ENCODE measurements around the gene PPP2R5D. TPM values are rescaled to one million over a fixed set of nuclear protein-coding genes. Genes with fewer than 3 reads are reported as not detected.

Gene PPP2R5D
- total and polyA plus RNA-seq, 2 of the 4 experiments (the other 2 are of a cell fraction) = 55.6 to 68.8 TPM

- peaks cover 36% of the 10 kb centered on the region for H3K36me3 ChIP-seq (ENCODE audit: control insufficient read depth, insufficient read depth, low read length)
- in situ Hi-C loops (cut with MboI; ENCODE audit: low sequenced_read_pairs) (no loop called here), intact Hi-C loops (cut with micrococcal nuclease) (no loop called here), dilution Hi-C loops (cut with HindIII; ENCODE audit: low sequenced_read_pairs, unreplicated experiment) (no loop called here)
- no TSS peak for BruUV-seq (replicated peaks)
- DNase-seq (no peak), ATAC-seq (ENCODE audit: low read depth) (no peak)
- H3K56ac ChIP-seq (ENCODE audit: extremely low read depth, insufficient read depth, low read length) = no peak overlapping the region
- H3K9me3 ChIP-seq (ENCODE audit: control insufficient read depth, insufficient read depth, low read length) = no peaks in the 10 kb centered on the region
- no peaks in the 10 kb centered on the region for H3K4me1 ChIP-seq (ENCODE audit: control insufficient read depth, insufficient read depth, low read length)
- H2AK5ac ChIP-seq (ENCODE audit: low read depth, low read length) = no peak overlapping the region
- ChIA-PET POLR2A (ENCODE audit: unreplicated experiment) (no interaction called here), CTCF (no interaction called here)
- no peak overlapping the region for H3K9ac ChIP-seq (ENCODE audit: low read depth, low read length)
- no peak overlapping the region for H4K91ac ChIP-seq (ENCODE audit: insufficient read depth, low read depth, low read length)
- no peak overlapping the region for H2BK120ac ChIP-seq (ENCODE audit: low read depth, low read length)
- no peaks in the 10 kb centered on the region; the same call in 1 of the 2 replicates for H3K9me1 ChIP-seq (ENCODE audit: insufficient read depth, low read length)
- H4K8ac ChIP-seq (ENCODE audit: low read depth in 2 of 2, low read length in 2 of 2) = no peak overlapping the region
- no CpG with 5 or more reads among the region's 4 CpGs for WGBS, 2 experiments (ENCODE audit: extremely low coverage in 2 of 2, insufficient read length in 1 of 2)
- H3K4ac ChIP-seq (ENCODE audit: low read depth, low read length) = no peak overlapping the region
- H2BK5ac ChIP-seq (ENCODE audit: low read depth, low read length, poor library complexity, severe bottlenecking) = no peak overlapping the region
- no peak overlapping the region for H3K4me3 ChIP-seq (ENCODE audit: insufficient read depth, low read depth, low read length)
- H3K79me1 ChIP-seq (ENCODE audit: low read depth in 1 of 2, low read length in 2 of 2) = peaks cover 15 to 24% of the 10 kb centered on the region in 2 experiments
- no peak overlapping the region for H2AK9ac ChIP-seq (replicated peaks; ENCODE audit: low read depth, low read length, poor library complexity)
- H2BK15ac ChIP-seq (ENCODE audit: low read depth, low read length) = no peak overlapping the region
- TF ChIP-seq USF2 (IDR thresholded peaks at IDR 0.05; ENCODE audit: low read depth, low read length) (no peak), RAD21 (IDR thresholded peaks at IDR 0.05; ENCODE audit: low read length) (no peak), ELK1 (IDR thresholded peaks at IDR 0.05; ENCODE audit: borderline replicate concordance, low read depth, low read length) (no peak), BHLHE40 (IDR thresholded peaks at IDR 0.05; ENCODE audit: low read depth, low read length) (no peak), CHD1 (IDR thresholded peaks at IDR 0.05; ENCODE audit: low read depth, low read length) (no peak), POLR2A (IDR thresholded peaks at IDR 0.05; ENCODE audit: low read depth, low read length) (no peak), FOS (IDR thresholded peaks at IDR 0.05; ENCODE audit: low read depth, low read length) (no peak), CTCF (conservative IDR thresholded peaks at IDR 0.05; ENCODE audit: low read depth, low read length) (no peak), MAFK (IDR thresholded peaks at IDR 0.05; ENCODE audit: low read depth, low read length) (no peak), SMC3 (IDR thresholded peaks at IDR 0.05; ENCODE audit: low read depth, low read length) (no peak), CEBPB (IDR thresholded peaks at IDR 0.05; ENCODE audit: low read depth, low read length) (no peak), NFE2L2 (IDR thresholded peaks at IDR 0.05; ENCODE audit: low read depth, low read length) (no peak), MXI1 (IDR thresholded peaks at IDR 0.05; ENCODE audit: borderline replicate concordance, low read depth, low read length) (no peak), RCOR1 (IDR thresholded peaks at IDR 0.05; ENCODE audit: insufficient replicate concordance, low read length) (no peak), MAZ (IDR thresholded peaks at IDR 0.05; ENCODE audit: borderline replicate concordance, low read depth, low read length) (no peak), RFX5 (IDR thresholded peaks at IDR 0.05; ENCODE audit: low read depth, low read length) (no peak)
- H4K5ac ChIP-seq (ENCODE audit: low read depth, low read length) = no peak overlapping the region
- no peak overlapping the region for H3K23ac ChIP-seq (ENCODE audit: low read depth, low read length)
- no peaks in the 10 kb centered on the region; the same call in 1 of the 2 replicates for H4K20me1 ChIP-seq (ENCODE audit: insufficient read depth, low read length)
- no peaks in the 10 kb centered on the region for H3K27me3 ChIP-seq (ENCODE audit: control insufficient read depth, insufficient read depth, low read length)
- no peak overlapping the region for H3K14ac ChIP-seq (replicated peaks; ENCODE audit: low read depth, low read length)
- no peak overlapping the region for H3K4me2 ChIP-seq (ENCODE audit: low read depth, low read length)
- H2AFZ ChIP-seq (replicated peaks; ENCODE audit: low read length, poor library complexity) = no peak overlapping the region
- no peak overlapping the region for H3K27ac ChIP-seq (ENCODE audit: insufficient read depth, low read length)
- no peak overlapping the region for H3K18ac ChIP-seq (ENCODE audit: low read depth, low read length)
- no peak overlapping the region for H2BK20ac ChIP-seq (ENCODE audit: low read depth, low read length)
Observed at GRCh38 chr6:42939810-42940167, 44.6 kb upstream of the PPP2R5D start.

Data from IMR-90 (cell line).